Mesenchymal stem cell (in vitro differentiated cells and primary cell): ENCODE results near the gene COPS2.

ENCODE experiments used
- DNase-seq: peaks from one replicate; pipeline ENCODE4 v3.0.0-alpha.2; 2013
- H2AFZ ChIP-seq: one replicate; pipeline ENCODE4 v1.6.1; 2013; ENCODE audit warnings: low read depth, mild to moderate bottlenecking, control low read depth, inconsistent platforms, low read length, moderate library complexity
- H2AK5ac ChIP-seq: 2 replicates; pipeline ENCODE4 v1.6.1; 2013; ENCODE audit warnings: low read length, moderate library complexity, mild to moderate bottlenecking, inconsistent platforms; ENCODE audit not compliant: severe bottlenecking
- H2BK120ac ChIP-seq: one replicate; pipeline ENCODE4 v1.6.1; 2013; ENCODE audit warnings: low read depth, mild to moderate bottlenecking, inconsistent platforms, low read length, moderate library complexity
- H2BK12ac ChIP-seq, 2 experiments: one replicate each; pipeline ENCODE4 v1.6.1; 2013; ENCODE audit warnings: inconsistent platforms in 2 of 2, low read length in 2 of 2, mild to moderate bottlenecking in 2 of 2, moderate library complexity in 2 of 2, control low read depth in 1 of 2
- H2BK15ac ChIP-seq: one replicate; pipeline ENCODE4 v1.6.1; 2013; ENCODE audit warnings: mild to moderate bottlenecking, low read depth, inconsistent platforms; ENCODE audit not compliant: poor library complexity, severe bottlenecking
- H2BK5ac ChIP-seq: 2 replicates; pipeline ENCODE4 v1.6.1; 2013; ENCODE audit warnings: low read depth, mild to moderate bottlenecking, low read length, control low read depth, inconsistent platforms; ENCODE audit not compliant: poor library complexity, severe bottlenecking
- H3K14ac ChIP-seq, 2 experiments: one replicate each; pipeline ENCODE4 v1.6.1; 2013; ENCODE audit warnings: inconsistent platforms in 2 of 2, low read length in 2 of 2, control low read depth in 1 of 2, mild to moderate bottlenecking in 1 of 2, moderate library complexity in 1 of 2
- H3K18ac ChIP-seq, 2 experiments: one replicate each; pipeline ENCODE4 v1.6.1; 2013; ENCODE audit warnings: inconsistent platforms in 2 of 2, low read length in 2 of 2, control low read depth in 1 of 2, low read depth in 1 of 2, mild to moderate bottlenecking in 1 of 2
- H3K23ac ChIP-seq, 2 experiments: one replicate each; pipeline ENCODE4 v1.6.1; 2013; ENCODE audit warnings: inconsistent platforms in 2 of 2, low read length in 2 of 2, mild to moderate bottlenecking in 2 of 2, moderate library complexity in 2 of 2, control low read depth in 1 of 2
- H3K27ac ChIP-seq: 2 replicates; pipeline ENCODE4 v1.5.1; 2013; ENCODE audit warnings: mild to moderate bottlenecking, moderate library complexity, low read length, control low read depth, inconsistent platforms; ENCODE audit not compliant: poor library complexity, severe bottlenecking
- H3K27me3 ChIP-seq, 2 experiments: 2 replicates each; pipeline versions ENCODE4 v1.6.1 to v1.7.0; 2013; ENCODE audit warnings: low read length in 2 of 2, mild to moderate bottlenecking in 2 of 2, moderate library complexity in 2 of 2, control low read depth in 1 of 2, inconsistent platforms in 1 of 2; ENCODE audit not compliant: control insufficient read depth in 1 of 2, insufficient read depth in 1 of 2
- H3K36me3 ChIP-seq, 2 experiments: 2 replicates each; pipeline versions ENCODE4 v1.6.1 to v1.7.0; 2013; ENCODE audit warnings: low read length in 2 of 2, control low read depth in 1 of 2, inconsistent platforms in 1 of 2, low read depth in 1 of 2, mild to moderate bottlenecking in 1 of 2; ENCODE audit not compliant: insufficient read depth in 2 of 2, control insufficient read depth in 1 of 2
- H3K4ac ChIP-seq, 2 experiments: one replicate each; pipeline ENCODE4 v1.6.1; 2013; ENCODE audit warnings: inconsistent platforms in 2 of 2, low read length in 2 of 2, mild to moderate bottlenecking in 2 of 2, moderate library complexity in 2 of 2, control low read depth in 1 of 2, low read depth in 1 of 2
- H3K4me1 ChIP-seq: 2 replicates; pipeline ENCODE4 v1.6.1; 2013; ENCODE audit warnings: low read depth, low read length, control low read depth; ENCODE audit not compliant: control insufficient read depth, insufficient read depth
- H3K4me2 ChIP-seq: 2 replicates; pipeline ENCODE4 v1.6.1; 2013; ENCODE audit warnings: low read length, mild to moderate bottlenecking, inconsistent platforms; ENCODE audit not compliant: poor library complexity, severe bottlenecking
- H3K4me3 ChIP-seq, 2 experiments: 2 replicates each; pipeline versions ENCODE4 v1.5.1 to v1.7.0; 2013; ENCODE audit warnings: low read length in 2 of 2, mild to moderate bottlenecking in 2 of 2, control low read depth in 1 of 2, low read depth in 1 of 2; ENCODE audit not compliant: insufficient read depth in 1 of 2
- H3K79me1 ChIP-seq: replicated peaks from 2 replicates; pipeline ENCODE4 v1.6.1; 2013; ENCODE audit warnings: mild to moderate bottlenecking, control low read depth, low read length, inconsistent platforms; ENCODE audit not compliant: poor library complexity, severe bottlenecking
- H3K9ac ChIP-seq: 2 replicates; pipeline ENCODE4 v1.7.0; 2013; ENCODE audit warnings: mild to moderate bottlenecking, low read length, moderate library complexity
- H3K9me3 ChIP-seq: 2 replicates; pipeline ENCODE4 v1.7.0; 2013; ENCODE audit warnings: mild to moderate bottlenecking, low read length; ENCODE audit not compliant: control insufficient read depth
- H4K8ac ChIP-seq: one replicate; pipeline ENCODE4 v1.6.1; 2013; ENCODE audit warnings: inconsistent platforms, mild to moderate bottlenecking, low read length, moderate library complexity
- H4K91ac ChIP-seq: one replicate; pipeline ENCODE4 v1.6.1; 2013; ENCODE audit warnings: mild to moderate bottlenecking, low read length, inconsistent platforms
- WGBS: methylation state at CpG from one replicate; pipeline ENCODE4 v1.1.7; 2013; ENCODE audit warnings: mixed read lengths; 5-methylcytosine and 5-hydroxymethylcytosine counted together

COPS2 gene

GRCh38 chr15:49191892-49192291, 36.5 kb upstream of the COPS2 start:
- Histone ChIP-seq H3K79me1 (peaks cover 23% of the 10 kb centered on the region), H3K23ac (no peak overlapping the region), H2BK5ac (no peak overlapping the region), H4K8ac (no peak overlapping the region), H3K27me3 (no peaks in the 10 kb centered on the region), H3K36me3 (peaks cover 0 to 3% of the 10 kb centered on the region in 2 experiments), H2AFZ (no peak overlapping the region), H2AK5ac (no peak overlapping the region), H2BK15ac (no peak overlapping the region), H2BK120ac (no peak overlapping the region), H3K9ac (no peak overlapping the region), H2BK12ac (no peak overlapping the region), H3K4me1 (peaks cover 1% of the 10 kb centered on the region), H3K18ac (no peak overlapping the region), H3K4me3 (no peak overlapping the region), H3K4ac (no peak overlapping the region), H3K4me2 (no peak overlapping the region), H3K9me3 (no peaks in the 10 kb centered on the region), H3K27ac (no peak overlapping the region), H4K91ac (no peak overlapping the region), H3K14ac (no peak overlapping the region)
- WGBS, result 100% methylated on average over 2 of the region's 2 CpGs
- no peak for DNase-seq

GRCh38 chr15:49190586-49190985, 35.2 kb upstream of the COPS2 start:
- 96% methylated on average over 2 of the region's 2 CpGs for WGBS
- DNase-seq, result no peak
- Histone ChIP-seq H3K79me1 (peaks cover 20% of the 10 kb centered on the region), H4K91ac (no peak overlapping the region), H3K9ac (no peak overlapping the region), H3K9me3 (no peaks in the 10 kb centered on the region), H4K8ac (no peak overlapping the region), H3K4me2 (no peak overlapping the region), H3K36me3 (peaks cover under 1 to 3% of the 10 kb centered on the region in 2 experiments), H3K27ac (no peak overlapping the region), H3K14ac (no peak overlapping the region), H2AK5ac (no peak overlapping the region), H3K27me3 (no peaks in the 10 kb centered on the region), H2BK12ac (no peak overlapping the region), H2AFZ (no peak overlapping the region), H3K4ac (no peak overlapping the region), H3K18ac (no peak overlapping the region), H2BK15ac (no peak overlapping the region), H2BK120ac (no peak overlapping the region), H3K4me1 (no peaks in the 10 kb centered on the region), H2BK5ac (no peak overlapping the region), H3K23ac (no peak overlapping the region), H3K4me3 (no peak overlapping the region)

GRCh38 chr15:49189631-49190030, 34.2 kb upstream of the COPS2 start:
- H3K23ac ChIP-seq, result no peak overlapping the region

GRCh38 chr15:49188933-49189332, 33.5 kb upstream of the COPS2 start:
- no peak overlapping the region for H2BK12ac ChIP-seq
- no peak for DNase-seq
- no peak overlapping the region for H4K91ac ChIP-seq

More at GRCh38 chr15:49189631-49190030, 34.2 kb upstream of the COPS2 start:
- 100% methylated on average over 1 of the region's 2 CpGs for whole genome bisulfite sequencing
- H2BK5ac ChIP-seq, result no peak overlapping the region
- no peak overlapping the region for H2BK15ac ChIP-seq
- no peak overlapping the region for H2BK12ac ChIP-seq
- H3K27ac ChIP-seq, result no peak overlapping the region
- H3K9ac ChIP-seq, result no peak overlapping the region
- H3K4me2 ChIP-seq, result no peak overlapping the region
- H2AK5ac ChIP-seq, result no peak overlapping the region
- DNase-seq, result no peak
- H3K14ac ChIP-seq, result no peak overlapping the region
- H3K4me3 ChIP-seq, result no peak overlapping the region
- H3K27me3 ChIP-seq, result no peaks in the 10 kb centered on the region
- no peak overlapping the region for H4K91ac ChIP-seq
- H3K9me3 ChIP-seq, result no peaks in the 10 kb centered on the region
- no peak overlapping the region for H3K4ac ChIP-seq
- no peaks in the 10 kb centered on the region for H3K4me1 ChIP-seq
- no peak overlapping the region for H2AFZ ChIP-seq
- no peak overlapping the region for H2BK120ac ChIP-seq
- no peak overlapping the region for H4K8ac ChIP-seq
- H3K79me1 ChIP-seq, result peaks cover 19% of the 10 kb centered on the region
- no peak overlapping the region for H3K18ac ChIP-seq
- H3K36me3 ChIP-seq, result peaks cover 3% of the 10 kb centered on the region in 2 experiments

More at GRCh38 chr15:49188933-49189332, 33.5 kb upstream of the COPS2 start:
- H3K4me3 ChIP-seq, result no peak overlapping the region
- H3K23ac ChIP-seq, result no peak overlapping the region
- no peak overlapping the region for H2BK5ac ChIP-seq
- no peak overlapping the region for H4K8ac ChIP-seq
- H3K27ac ChIP-seq, result no peak overlapping the region
- H2BK120ac ChIP-seq, result no peak overlapping the region
- H3K9me3 ChIP-seq, result no peaks in the 10 kb centered on the region
- no peak overlapping the region for H2BK15ac ChIP-seq
- peaks cover 3% of the 10 kb centered on the region in 2 experiments for H3K36me3 ChIP-seq
- no peaks in the 10 kb centered on the region for H3K4me1 ChIP-seq
- WGBS, result no CpG with 5 or more reads among the region's 2 CpGs
- no peak overlapping the region for H2AFZ ChIP-seq
- no peak overlapping the region for H3K4ac ChIP-seq
- no peak overlapping the region for H3K18ac ChIP-seq
- H3K4me2 ChIP-seq, result no peak overlapping the region
- H3K14ac ChIP-seq, result no peak overlapping the region
- no peak overlapping the region for H3K9ac ChIP-seq
- peaks cover 16% of the 10 kb centered on the region for H3K79me1 ChIP-seq
- no peaks in the 10 kb centered on the region for H3K27me3 ChIP-seq
- H2AK5ac ChIP-seq, result no peak overlapping the region
